Measurements from ENCODE around the gene GRIK1. TPM values are rescaled to one million over a fixed set of nuclear protein-coding genes. Genes with fewer than 3 reads are reported as not detected.

The GRIK1 gene
- polyA plus RNA-seq, 3 donors, result not detected

DNA sequence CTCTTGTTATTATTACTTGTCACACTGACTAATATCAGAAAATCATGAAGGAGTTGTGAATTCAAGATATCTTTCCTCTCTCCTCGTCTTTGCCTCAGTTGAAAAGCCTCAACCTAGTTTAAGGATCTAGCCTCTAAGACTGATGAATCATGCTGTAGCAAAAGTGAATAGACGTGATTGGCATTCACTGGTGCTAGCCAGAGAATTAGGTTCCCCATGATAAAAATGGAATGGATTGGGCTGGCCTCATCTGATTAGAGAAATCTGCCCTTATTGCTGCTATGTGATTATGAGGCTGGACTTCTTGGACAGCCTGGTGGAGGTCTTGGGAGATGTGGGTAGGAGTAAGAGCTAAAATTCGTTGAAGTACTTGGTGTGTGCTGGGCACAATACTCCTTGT lies 432.8 kb downstream of the GRIK1 start:
- H3K9me3 Mint-ChIP-seq, result peaks cover 0 to 6% (median 1%) of the 10 kb centered on the region in 7 donors
- intact Hi-C loops (cut with micrococcal nuclease), result no loop called here
- TF ChIP-seq, protein P1, sequence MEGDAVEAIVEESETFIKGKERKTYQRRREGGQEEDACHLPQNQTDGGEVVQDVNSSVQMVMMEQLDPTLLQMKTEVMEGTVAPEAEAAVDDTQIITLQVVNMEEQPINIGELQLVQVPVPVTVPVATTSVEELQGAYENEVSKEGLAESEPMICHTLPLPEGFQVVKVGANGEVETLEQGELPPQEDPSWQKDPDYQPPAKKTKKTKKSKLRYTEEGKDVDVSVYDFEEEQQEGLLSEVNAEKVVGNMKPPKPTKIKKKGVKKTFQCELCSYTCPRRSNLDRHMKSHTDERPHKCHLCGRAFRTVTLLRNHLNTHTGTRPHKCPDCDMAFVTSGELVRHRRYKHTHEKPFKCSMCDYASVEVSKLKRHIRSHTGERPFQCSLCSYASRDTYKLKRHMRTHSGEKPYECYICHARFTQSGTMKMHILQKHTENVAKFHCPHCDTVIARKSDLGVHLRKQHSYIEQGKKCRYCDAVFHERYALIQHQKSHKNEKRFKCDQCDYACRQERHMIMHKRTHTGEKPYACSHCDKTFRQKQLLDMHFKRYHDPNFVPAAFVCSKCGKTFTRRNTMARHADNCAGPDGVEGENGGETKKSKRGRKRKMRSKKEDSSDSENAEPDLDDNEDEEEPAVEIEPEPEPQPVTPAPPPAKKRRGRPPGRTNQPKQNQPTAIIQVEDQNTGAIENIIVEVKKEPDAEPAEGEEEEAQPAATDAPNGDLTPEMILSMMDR (IDR thresholded peaks at IDR 0.05), result no peak
- WGBS (ENCODE audit: insufficient coverage), result 100% methylated on average over 1 of the region's 3 CpGs
- H3K27me3 Mint-ChIP-seq (ENCODE audit: low read depth in 3 of 3), result peaks cover 0 to 2% (median 2%) of the 10 kb centered on the region in 3 donors
- H2AFZ ChIP-seq (ENCODE audit: insufficient read depth, low read depth, low read length, poor library complexity, severe bottlenecking), result no peak overlapping the region
- no peak overlapping the region for H3K4me3 ChIP-seq (replicated peaks in 1 of 3; ENCODE audit: low read depth in 2 of 3, low read length in 3 of 3)
- peak overlapping the region in 1 of 7 donors; percentile 3 for H3K27ac Mint-ChIP-seq
- H3K4me3 Mint-ChIP-seq, result no peak overlapping the region
- no peaks in the 10 kb centered on the region for H4K20me1 ChIP-seq (ENCODE audit: insufficient read depth, low read length)
- no peaks in the 10 kb centered on the region for H3K4me1 ChIP-seq (ENCODE audit: control insufficient read depth in 1 of 2, insufficient read depth in 2 of 2, low read length in 2 of 2)
- no peak overlapping the region for H3K9ac ChIP-seq (ENCODE audit: insufficient read depth, low read length, poor library complexity, severe bottlenecking)
- no peak for DNase-seq
- H3K36me3 ChIP-seq (replicated peaks in 1 of 2; ENCODE audit: control insufficient read depth in 1 of 2, insufficient read depth in 2 of 2, low read length in 2 of 2), result peaks cover 0 to 11% of the 10 kb centered on the region in 2 donors
- H3K79me2 ChIP-seq (ENCODE audit: insufficient read depth, low read length), result no peaks in the 10 kb centered on the region
- no peaks in the 10 kb centered on the region for H3K9me3 ChIP-seq (replicated peaks in 1 of 2; ENCODE audit: control insufficient read depth in 1 of 2, insufficient read depth in 1 of 2, low read length in 2 of 2)
- no peak overlapping the region for H3K4me2 ChIP-seq (replicated peaks; ENCODE audit: extremely low read depth, low read length, poor library complexity, severe bottlenecking)
- H3K36me3 Mint-ChIP-seq, result peaks cover 10 to 23% of the 10 kb centered on the region in 2 donors
- no peaks in the 10 kb centered on the region for H3K27me3 ChIP-seq (ENCODE audit: control insufficient read depth in 2 of 2, insufficient read depth in 2 of 2, low read length in 2 of 2)
- no peaks in the 10 kb centered on the region for H3K4me1 Mint-ChIP-seq
- H3K27ac ChIP-seq (ENCODE audit: low read depth in 1 of 2, low read length in 2 of 2), result no peak overlapping the region

DNA sequence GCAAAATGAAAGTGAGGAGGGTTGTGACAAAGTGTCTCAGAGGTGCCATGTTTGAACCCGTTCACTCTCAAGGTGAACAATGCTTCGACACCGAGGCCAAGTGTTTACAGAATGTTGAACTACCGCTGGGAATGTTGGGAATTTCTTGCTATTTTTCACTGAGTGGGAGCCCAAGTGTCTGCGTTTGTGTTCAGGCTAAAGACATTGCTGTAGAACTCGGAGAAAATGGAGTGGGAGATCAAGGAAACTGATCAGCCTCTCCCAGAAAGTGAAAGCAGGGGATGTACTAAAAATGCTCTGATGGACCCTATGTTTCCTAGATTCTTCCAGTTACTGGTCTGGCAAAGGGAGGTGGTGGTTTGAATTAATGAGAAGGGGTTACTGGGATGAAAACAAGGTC lies 433.6 kb downstream of the GRIK1 start:
- no peaks in the 10 kb centered on the region for H3K4me1 Mint-ChIP-seq
- no peak for DNase-seq
- no peak overlapping the region for H3K9ac ChIP-seq (ENCODE audit: insufficient read depth, low read length, poor library complexity, severe bottlenecking)
- no peaks in the 10 kb centered on the region for H3K27me3 ChIP-seq (ENCODE audit: control insufficient read depth in 2 of 2, insufficient read depth in 2 of 2, low read length in 2 of 2)
- intact Hi-C loops (cut with micrococcal nuclease), result no loop called here
- H3K4me3 Mint-ChIP-seq, result no peak overlapping the region
- H3K27ac Mint-ChIP-seq, result no peak overlapping the region
- H3K4me1 ChIP-seq (ENCODE audit: control insufficient read depth in 1 of 2, insufficient read depth in 2 of 2, low read length in 2 of 2), result no peaks in the 10 kb centered on the region
- no peak overlapping the region for H3K4me3 ChIP-seq (replicated peaks in 1 of 3; ENCODE audit: low read depth in 2 of 3, low read length in 3 of 3)
- H4K20me1 ChIP-seq (ENCODE audit: insufficient read depth, low read length), result no peaks in the 10 kb centered on the region
- H3K36me3 Mint-ChIP-seq, result peaks cover 10 to 23% of the 10 kb centered on the region in 2 donors
- TF ChIP-seq, protein P1 (IDR thresholded peaks at IDR 0.05), result no peak
- peaks cover 0 to 2% (median 2%) of the 10 kb centered on the region in 3 donors for H3K27me3 Mint-ChIP-seq (ENCODE audit: low read depth in 3 of 3)
- H3K27ac ChIP-seq (ENCODE audit: low read depth in 1 of 2, low read length in 2 of 2), result no peak overlapping the region
- H3K9me3 Mint-ChIP-seq, result peaks cover 0 to 5% (median 0%) of the 10 kb centered on the region in 7 donors
- H2AFZ ChIP-seq (ENCODE audit: insufficient read depth, low read depth, low read length, poor library complexity, severe bottlenecking), result no peak overlapping the region
- WGBS (ENCODE audit: insufficient coverage), result 64% methylated on average over 6 of the region's 6 CpGs
- no peaks in the 10 kb centered on the region for H3K9me3 ChIP-seq (replicated peaks in 1 of 2; ENCODE audit: control insufficient read depth in 1 of 2, insufficient read depth in 1 of 2, low read length in 2 of 2)
- H3K4me2 ChIP-seq (replicated peaks; ENCODE audit: extremely low read depth, low read length, poor library complexity, severe bottlenecking), result no peak overlapping the region
- H3K36me3 ChIP-seq (replicated peaks in 1 of 2; ENCODE audit: control insufficient read depth in 1 of 2, insufficient read depth in 2 of 2, low read length in 2 of 2), result peaks cover 0 to 11% of the 10 kb centered on the region in 2 donors
- no peaks in the 10 kb centered on the region for H3K79me2 ChIP-seq (ENCODE audit: insufficient read depth, low read length)
